HG03139 (cell line): ENCODE measurements around the gene NPY4R2.
"Not testable (repeated sequence)": the region's sequence is repeated elsewhere in the genome, so short reads cannot be mapped to it uniquely, and the experiment has no call there.

Experiments used
- ATAC-seq: cut with Tn5 transposase; IDR thresholded peaks from one replicate; pipeline ENCODE4 v1.9.1; 2021; ENCODE audit not compliant: unreplicated experiment

The NPY4R2 gene

GRCh38 chr10:47918475-47918874 is at the start of gene NPY4R2:
Gene NPY4R2, plus strand, starts transcription at chr10:47918662. Its CDS starts 3,326 bp downstream, at chr10:47921988.
- not testable (repeated sequence) for ATAC-seq

GRCh38 chr10:47870887-47871286 is 47.6 kb upstream of the NPY4R2 start:
- not testable (repeated sequence) for ATAC-seq

GRCh38 chr10:47871485-47872180 is 46.8 kb upstream of the NPY4R2 start:
- ATAC-seq: not testable (repeated sequence)

- not testable (repeated sequence) for ATAC-seq
Measured at GRCh38 chr10:47872236-47872635, 46.2 kb upstream of the NPY4R2 start.

- ATAC-seq: not testable (repeated sequence)
Measured at GRCh38 chr10:47884239-47884638, 34.2 kb upstream of the NPY4R2 start.

- not testable (repeated sequence) for ATAC-seq
Measured at GRCh38 chr10:47884934-47885333, 33.5 kb upstream of the NPY4R2 start.

GRCh38 chr10:47886356-47886755 is 32.1 kb upstream of the NPY4R2 start:
- not testable (repeated sequence) for ATAC-seq

GRCh38 chr10:47886827-47887226 is 31.6 kb upstream of the NPY4R2 start:
- ATAC-seq: not testable (repeated sequence)

GRCh38 chr10:47890737-47891136 is 27.7 kb upstream of the NPY4R2 start:
- not testable (repeated sequence) for ATAC-seq

GRCh38 chr10:47892494-47893261 is 25.8 kb upstream of the NPY4R2 start:
- not testable (repeated sequence) for ATAC-seq

GRCh38 chr10:47894571-47894970 is 23.9 kb upstream of the NPY4R2 start:
- not testable (repeated sequence) for ATAC-seq

GRCh38 chr10:47897813-47898212 is 20.6 kb upstream of the NPY4R2 start:
- not testable (repeated sequence) for ATAC-seq

- ATAC-seq: not testable (repeated sequence)
Measured at GRCh38 chr10:47909333-47909732, 9.1 kb upstream of the NPY4R2 start.

- not testable (repeated sequence) for ATAC-seq
Measured at GRCh38 chr10:47910486-47910885, 8.0 kb upstream of the NPY4R2 start.

- not testable (repeated sequence) for ATAC-seq
Measured at GRCh38 chr10:47914052-47914451, 4.4 kb upstream of the NPY4R2 start.

- ATAC-seq: not testable (repeated sequence)
Measured at GRCh38 chr10:47915849-47916548, 2.5 kb upstream of the NPY4R2 start.

GRCh38 chr10:47920610-47921009 is 2.1 kb downstream of the NPY4R2 start:
- ATAC-seq: not testable (repeated sequence)

GRCh38 chr10:47922503-47922902 is 4.0 kb downstream of the NPY4R2 start:
- ATAC-seq: not testable (repeated sequence)

GRCh38 chr10:47924628-47925027 is 6.2 kb downstream of the NPY4R2 start:
- ATAC-seq: not testable (repeated sequence)

GRCh38 chr10:47927147-47927916 is 8.9 kb downstream of the NPY4R2 start:
- not testable (repeated sequence) for ATAC-seq

- not testable (repeated sequence) for ATAC-seq
Measured at GRCh38 chr10:47928225-47928624, 9.8 kb downstream of the NPY4R2 start.
